Measurements from ENCODE around the gene GOLT1A.

The GOLT1A gene

GRCh38 chr1:204213668-204214662 is at the start of gene GOLT1A:
Gene GOLT1A (minus strand): TSS chr1:204213988. CDS start chr1:204213906, 82 bp downstream.
- DNase-seq (ENCODE audit: low read depth in 2 of 2, low spot score in 1 of 2): no peak

GRCh38 chr1:204263254-204263910 is 49.6 kb upstream of the GOLT1A start:
- DNase-seq (ENCODE audit: low read depth in 2 of 2, low spot score in 1 of 2): no peak

GRCh38 chr1:204262506-204263253 is 48.9 kb upstream of the GOLT1A start:
- DNase-seq (ENCODE audit: low read depth in 2 of 2, low spot score in 1 of 2): no peak

GRCh38 chr1:204261746-204262505 is 48.1 kb upstream of the GOLT1A start:
- no peak for DNase-seq (ENCODE audit: low read depth in 2 of 2, low spot score in 1 of 2)

GRCh38 chr1:204261266-204261665 is 47.5 kb upstream of the GOLT1A start:
- no peak for DNase-seq (ENCODE audit: low read depth in 2 of 2, low spot score in 1 of 2)

GRCh38 chr1:204260601-204261197 is 46.9 kb upstream of the GOLT1A start:
- no peak for DNase-seq (ENCODE audit: low read depth in 2 of 2, low spot score in 1 of 2)

- no peak for DNase-seq (ENCODE audit: low read depth in 2 of 2, low spot score in 1 of 2)
Measured at GRCh38 chr1:204259782-204260181, 46.0 kb upstream of the GOLT1A start.

- DNase-seq (ENCODE audit: low read depth in 2 of 2, low spot score in 1 of 2): no peak
Measured at GRCh38 chr1:204259196-204259595, 45.4 kb upstream of the GOLT1A start.

- no peak for DNase-seq (ENCODE audit: low read depth in 2 of 2, low spot score in 1 of 2)
Measured at GRCh38 chr1:204258213-204259115, 44.7 kb upstream of the GOLT1A start.

GRCh38 chr1:204257446-204257845 is 43.7 kb upstream of the GOLT1A start:
- DNase-seq (ENCODE audit: low read depth in 2 of 2, low spot score in 1 of 2): no peak

GRCh38 chr1:204256531-204256930 is 42.7 kb upstream of the GOLT1A start:
- no peak for DNase-seq (ENCODE audit: low read depth in 2 of 2, low spot score in 1 of 2)

GRCh38 chr1:204255966-204256365 is 42.2 kb upstream of the GOLT1A start:
- no peak for DNase-seq (ENCODE audit: low read depth in 2 of 2, low spot score in 1 of 2)

- DNase-seq (ENCODE audit: low read depth in 2 of 2, low spot score in 1 of 2): no peak
Measured at GRCh38 chr1:204255225-204255624, 41.4 kb upstream of the GOLT1A start.

- no peak for DNase-seq (ENCODE audit: low read depth in 2 of 2, low spot score in 1 of 2)
Measured at GRCh38 chr1:204254031-204254661, 40.4 kb upstream of the GOLT1A start.

GRCh38 chr1:204251926-204252689 is 38.3 kb upstream of the GOLT1A start:
- DNase-seq (ENCODE audit: low read depth in 2 of 2, low spot score in 1 of 2): no peak

GRCh38 chr1:204251286-204251685 is 37.5 kb upstream of the GOLT1A start:
- no peak for DNase-seq (ENCODE audit: low read depth in 2 of 2, low spot score in 1 of 2)

- no peak for DNase-seq (ENCODE audit: low read depth in 2 of 2, low spot score in 1 of 2)
Measured at GRCh38 chr1:204250428-204251030, 36.7 kb upstream of the GOLT1A start.
